IPS-18a (cell line): Measurements from ENCODE around the gene ARSI.

Experiments used
- H3K27ac ChIP-seq: one replicate; pipeline ENCODE4 v1.5.1; 2013; ENCODE audit warnings: low read length
- H3K27me3 ChIP-seq: one replicate; pipeline ENCODE4 v1.6.1; 2013; ENCODE audit warnings: mild to moderate bottlenecking, low read length; ENCODE audit not compliant: control insufficient read depth, insufficient read depth
- H3K36me3 ChIP-seq: one replicate; pipeline ENCODE4 v1.6.1; 2013; ENCODE audit warnings: low read depth, low read length; ENCODE audit not compliant: control insufficient read depth
- H3K4me1 ChIP-seq: one replicate; pipeline ENCODE4 v1.6.1; 2013; ENCODE audit warnings: low read depth, low read length; ENCODE audit not compliant: control insufficient read depth
- H3K4me3 ChIP-seq: one replicate; pipeline ENCODE4 v1.5.1; 2013; ENCODE audit warnings: low read length
- H3K9ac ChIP-seq: one replicate; pipeline ENCODE4 v1.6.1; 2013; ENCODE audit warnings: mild to moderate bottlenecking, low read length, moderate library complexity
- H3K9me3 ChIP-seq: one replicate; pipeline ENCODE4 v1.6.1; 2013; ENCODE audit warnings: low read depth, low read length; ENCODE audit not compliant: control insufficient read depth

Gene ARSI

DNA sequence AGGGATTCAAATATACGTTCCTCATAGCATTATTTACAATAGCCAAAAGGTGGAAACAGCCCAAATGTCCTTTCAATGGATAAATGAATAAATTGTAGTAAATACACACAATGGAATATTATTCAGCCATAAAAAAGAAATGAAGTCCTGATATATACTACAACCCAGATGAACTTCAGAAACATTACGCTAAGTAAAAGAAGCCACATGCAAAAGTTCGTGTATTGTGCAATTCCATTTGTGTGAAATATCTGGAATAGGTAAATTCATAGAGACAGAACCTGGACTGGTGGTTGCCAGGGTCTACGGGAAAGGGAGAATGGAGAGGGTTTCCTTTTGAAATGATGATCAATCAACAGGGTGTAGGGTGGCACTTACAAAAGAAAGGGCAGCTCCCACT, 12.5 kb upstream of the ARSI start:
- Histone ChIP-seq H3K27me3 (no peaks in the 10 kb centered on the region), H3K36me3 (no peaks in the 10 kb centered on the region), H3K4me1 (no peaks in the 10 kb centered on the region), H3K9ac (no peak overlapping the region), H3K9me3 (no peaks in the 10 kb centered on the region), H3K27ac (no peak overlapping the region), H3K4me3 (no peak overlapping the region)

DNA sequence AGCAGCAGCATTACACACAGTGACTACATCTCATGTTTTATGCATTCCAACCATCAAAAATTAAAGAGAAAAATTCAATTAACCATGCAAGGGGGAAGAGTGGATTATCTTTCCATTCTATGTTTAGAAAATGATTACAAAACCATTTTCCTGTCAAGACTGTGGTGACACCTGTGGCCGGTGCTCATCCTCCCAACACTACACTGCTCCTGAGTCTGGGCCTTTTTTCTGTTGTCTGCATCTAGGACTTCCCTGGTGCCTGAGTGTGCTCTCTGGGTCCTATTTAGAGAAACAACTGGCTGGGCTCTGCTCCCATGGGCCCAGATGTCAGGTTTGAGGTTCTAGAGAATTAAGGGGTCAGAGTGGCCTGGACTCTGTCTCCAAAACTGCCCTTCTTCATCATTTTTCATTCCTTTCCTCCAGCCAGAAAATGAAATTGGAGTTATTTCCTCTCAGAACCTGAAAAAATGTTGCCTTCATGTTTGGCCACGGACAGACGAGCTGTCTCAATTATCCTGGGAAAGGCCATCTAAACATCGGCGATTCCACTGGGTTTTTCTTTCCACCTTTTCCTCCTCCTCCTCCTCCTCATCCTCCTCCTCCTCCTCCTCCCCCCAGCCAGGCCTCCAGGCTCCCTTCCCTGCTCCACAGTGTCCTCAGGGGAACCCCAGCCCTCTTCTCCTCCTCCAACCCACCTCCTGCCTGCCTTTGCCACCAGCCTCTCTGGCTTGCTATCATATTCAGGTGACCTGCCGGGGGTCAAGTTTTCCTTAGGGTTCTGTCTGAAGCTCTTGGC, 11.4 kb upstream of the ARSI start:
- Histone ChIP-seq H3K9me3 (no peaks in the 10 kb centered on the region), H3K27me3 (no peaks in the 10 kb centered on the region), H3K4me3 (no peak overlapping the region), H3K9ac (no peak overlapping the region), H3K27ac (no peak overlapping the region), H3K4me1 (no peaks in the 10 kb centered on the region), H3K36me3 (no peaks in the 10 kb centered on the region)

DNA sequence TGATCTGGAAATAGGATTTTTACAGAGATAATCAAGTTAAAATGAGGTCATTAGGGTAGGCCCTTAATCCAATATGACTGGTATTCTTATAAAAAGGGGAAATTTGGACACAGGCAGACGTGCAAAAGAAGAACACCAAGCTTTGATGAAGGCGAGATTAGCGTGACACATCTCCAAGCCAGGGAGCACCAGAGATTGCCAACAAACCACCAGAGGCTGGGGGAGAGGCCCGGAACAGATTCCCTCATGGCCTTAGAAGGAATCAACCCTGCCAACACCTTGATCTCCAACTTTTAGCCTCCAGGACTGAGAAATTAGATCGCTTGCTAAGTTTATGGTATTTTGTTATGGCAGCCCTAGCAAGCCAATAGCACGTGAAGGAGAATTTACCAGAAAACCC, 10.8 kb upstream of the ARSI start:
- Histone ChIP-seq H3K9me3 (no peaks in the 10 kb centered on the region), H3K36me3 (no peaks in the 10 kb centered on the region), H3K9ac (no peak overlapping the region), H3K4me1 (no peaks in the 10 kb centered on the region), H3K4me3 (no peak overlapping the region), H3K27me3 (no peaks in the 10 kb centered on the region), H3K27ac (no peak overlapping the region)

DNA sequence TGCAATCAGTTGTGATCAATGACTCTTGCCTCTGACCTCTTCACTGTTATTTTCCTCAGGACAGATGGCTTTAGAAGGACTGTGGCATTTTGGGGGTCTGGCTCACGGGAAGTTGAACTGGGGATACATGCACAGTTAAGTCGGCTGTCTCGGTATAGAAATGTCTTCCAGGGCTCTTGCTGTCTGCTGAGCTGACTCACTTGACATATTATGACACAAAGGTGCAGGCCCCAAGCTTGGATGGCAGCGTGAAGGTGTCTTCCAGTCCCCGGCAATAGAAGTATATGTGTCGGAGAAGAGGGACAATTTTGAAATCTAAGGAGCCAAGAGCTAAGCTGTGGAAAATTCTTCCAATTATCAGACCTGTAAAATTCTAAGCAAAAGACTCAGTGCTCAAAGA, 9.8 kb upstream of the ARSI start:
- no peaks in the 10 kb centered on the region for H3K36me3 ChIP-seq
- no peak overlapping the region for H3K27ac ChIP-seq
- H3K4me1 ChIP-seq: no peaks in the 10 kb centered on the region
- H3K27me3 ChIP-seq: no peaks in the 10 kb centered on the region
- no peak overlapping the region for H3K9ac ChIP-seq
- H3K4me3 ChIP-seq: no peak overlapping the region
- H3K9me3 ChIP-seq: no peaks in the 10 kb centered on the region

DNA sequence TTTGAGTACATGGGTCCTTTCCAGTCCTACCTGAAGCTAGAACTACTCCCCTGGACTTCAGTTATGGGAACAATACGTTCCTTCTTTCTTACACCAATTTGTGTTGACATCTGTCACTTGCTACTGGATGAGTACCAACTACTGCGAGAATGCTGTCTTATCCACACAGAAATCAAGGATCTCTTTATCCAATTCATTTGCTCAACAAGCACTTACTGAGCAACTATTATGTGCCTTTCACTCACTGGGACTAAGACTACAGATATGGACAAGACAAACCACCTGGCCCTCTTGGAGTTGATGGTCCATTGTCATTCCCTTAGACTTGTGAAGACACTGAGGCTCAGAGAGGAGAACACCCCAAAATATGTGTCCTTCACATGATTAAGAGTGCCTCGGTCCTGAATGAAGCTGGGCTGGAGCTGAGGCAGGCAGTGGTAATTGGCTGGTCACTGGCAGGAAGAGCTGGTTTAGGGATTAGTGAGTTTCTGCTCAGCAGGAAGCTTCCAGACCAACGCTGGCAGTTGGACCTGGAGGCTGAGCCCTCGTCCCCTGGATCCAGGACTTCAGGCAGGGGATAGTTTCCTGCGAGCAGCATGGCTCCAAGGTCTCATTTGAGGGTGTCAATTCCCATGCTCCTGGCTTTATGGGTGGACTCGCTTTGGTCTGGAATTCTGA, 8.4 kb upstream of the ARSI start:
- Histone ChIP-seq H3K9ac (no peak overlapping the region), H3K27ac (no peak overlapping the region), H3K4me3 (no peak overlapping the region), H3K4me1 (no peaks in the 10 kb centered on the region), H3K27me3 (no peaks in the 10 kb centered on the region), H3K9me3 (no peaks in the 10 kb centered on the region), H3K36me3 (no peaks in the 10 kb centered on the region)

DNA sequence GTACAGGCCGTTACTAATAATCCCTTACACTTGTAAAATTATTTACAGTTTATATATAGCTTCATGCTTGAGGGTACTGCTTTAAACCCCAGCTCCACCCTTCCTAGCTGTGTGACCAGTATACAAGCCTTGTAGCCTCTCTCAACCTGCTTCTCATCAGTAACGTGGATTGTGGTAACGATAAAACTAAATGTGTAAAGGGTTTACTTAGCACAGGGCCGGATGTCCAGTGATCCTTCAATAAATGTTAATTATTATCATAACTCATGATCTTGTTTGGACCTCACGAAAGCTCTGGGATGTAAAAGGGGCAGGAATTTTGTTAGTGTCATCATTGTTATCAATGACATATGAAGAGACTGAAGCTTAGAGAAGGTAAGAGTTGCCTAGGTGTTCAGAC, 7.5 kb upstream of the ARSI start:
- no peaks in the 10 kb centered on the region for H3K4me1 ChIP-seq
- H3K27ac ChIP-seq: no peak overlapping the region
- H3K4me3 ChIP-seq: no peak overlapping the region
- no peaks in the 10 kb centered on the region for H3K36me3 ChIP-seq
- H3K9ac ChIP-seq: no peak overlapping the region
- no peaks in the 10 kb centered on the region for H3K27me3 ChIP-seq
- H3K9me3 ChIP-seq: no peaks in the 10 kb centered on the region

DNA sequence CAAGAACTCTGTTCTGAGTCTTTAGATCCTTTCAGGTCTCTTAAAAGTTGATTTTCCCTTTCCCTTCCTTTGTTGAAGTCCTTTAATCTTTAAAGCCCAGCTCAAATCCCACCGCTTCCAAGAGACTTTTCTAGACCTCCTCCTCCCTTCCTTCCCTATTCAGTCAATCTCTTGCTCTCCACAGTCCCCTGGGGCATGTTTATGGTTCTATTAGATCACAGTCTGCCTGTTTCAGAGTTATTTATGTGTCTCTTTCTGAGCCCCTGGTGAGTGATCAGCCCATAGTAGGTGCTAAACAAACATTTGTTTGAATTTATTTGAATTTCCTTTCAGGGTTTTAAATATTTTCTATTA, 7.2 kb upstream of the ARSI start:
- Histone ChIP-seq H3K27ac (no peak overlapping the region), H3K9me3 (no peaks in the 10 kb centered on the region), H3K4me3 (no peak overlapping the region), H3K4me1 (no peaks in the 10 kb centered on the region), H3K36me3 (no peaks in the 10 kb centered on the region), H3K27me3 (no peaks in the 10 kb centered on the region), H3K9ac (no peak overlapping the region)

DNA sequence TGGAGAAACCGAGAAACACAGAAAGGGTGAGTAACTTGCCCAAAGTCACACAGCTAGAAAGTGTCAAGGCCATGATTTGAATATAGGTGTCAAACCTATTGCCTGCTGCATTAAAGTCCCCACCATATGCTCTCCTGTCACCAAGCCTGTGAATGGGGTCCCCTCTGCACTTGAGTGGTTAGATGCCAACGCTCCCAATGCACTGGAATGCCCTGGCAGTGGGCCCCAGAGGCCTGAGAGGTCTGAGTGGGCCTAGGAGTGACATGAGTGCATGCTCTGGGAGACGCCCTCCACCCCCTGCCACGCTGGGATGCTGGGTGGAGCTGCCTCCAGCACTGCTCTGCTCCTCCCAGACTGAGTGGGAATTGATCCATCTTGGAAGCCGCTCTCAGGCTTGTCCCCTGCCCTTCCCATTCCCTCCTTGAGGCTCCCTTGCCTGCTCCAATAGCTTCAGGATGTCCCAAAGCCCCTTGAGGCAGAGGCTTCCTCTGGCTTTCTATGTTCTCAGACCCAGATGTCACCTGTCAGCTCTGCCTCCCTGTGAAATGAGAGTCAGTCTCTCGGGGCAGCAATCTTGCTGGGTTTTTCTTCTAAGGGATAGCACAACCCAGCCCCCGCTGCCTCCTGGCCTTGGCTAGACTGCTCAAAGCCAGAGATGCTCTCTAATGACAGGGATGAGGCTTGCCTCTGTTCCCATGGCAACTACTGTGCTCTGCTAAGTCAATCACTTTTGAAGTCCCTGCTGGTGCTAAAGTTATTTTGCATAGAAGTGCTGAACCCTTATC, 6.6 kb upstream of the ARSI start:
- Histone ChIP-seq H3K4me1 (peaks cover 2% of the 10 kb centered on the region), H3K36me3 (no peaks in the 10 kb centered on the region), H3K27ac (no peak overlapping the region), H3K9me3 (no peaks in the 10 kb centered on the region), H3K4me3 (no peak overlapping the region), H3K9ac (no peak overlapping the region), H3K27me3 (no peaks in the 10 kb centered on the region)

DNA sequence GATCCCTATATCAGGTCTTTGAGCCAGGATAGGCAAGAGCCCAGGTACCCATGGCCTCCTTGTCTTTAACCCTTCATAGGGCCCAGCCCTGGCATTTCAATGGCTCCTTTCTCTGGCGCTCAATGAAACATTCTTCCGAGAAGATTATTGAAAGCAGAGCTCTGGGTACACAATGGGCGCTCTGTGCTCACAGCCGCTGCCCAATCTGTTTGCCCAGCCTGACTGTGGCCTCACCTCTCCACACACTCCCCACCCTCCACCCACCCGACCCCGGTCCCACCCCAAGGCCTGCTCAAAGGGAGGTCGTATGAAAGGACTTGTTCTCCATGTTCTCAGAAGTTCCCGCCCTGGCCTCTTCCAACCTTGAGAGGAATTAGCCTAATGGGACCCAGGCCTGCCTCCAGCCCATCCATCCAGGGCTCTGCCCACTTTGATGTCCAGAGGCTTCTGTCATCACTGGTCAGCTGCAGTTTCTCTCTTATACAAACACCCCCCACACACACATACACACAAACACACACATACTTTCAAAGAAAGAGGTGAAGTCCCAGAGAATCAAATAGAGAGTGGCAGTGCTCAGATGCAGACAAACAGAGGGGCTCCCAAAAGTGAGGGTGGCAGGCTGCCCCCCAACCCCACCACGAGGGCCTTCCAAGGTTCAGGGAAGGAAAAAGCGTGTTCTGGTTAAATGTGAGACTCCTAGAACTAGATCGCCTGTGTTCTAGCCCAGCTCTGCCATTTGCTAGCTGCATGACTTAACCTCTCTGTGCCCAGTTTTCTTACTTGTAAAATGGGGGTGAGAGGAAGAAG, 5.1 kb upstream of the ARSI start:
- Histone ChIP-seq H3K9me3 (no peaks in the 10 kb centered on the region), H3K9ac (no peak overlapping the region), H3K36me3 (no peaks in the 10 kb centered on the region), H3K4me1 (peaks cover 14% of the 10 kb centered on the region), H3K4me3 (no peak overlapping the region), H3K27ac (no peak overlapping the region), H3K27me3 (no peaks in the 10 kb centered on the region)

DNA sequence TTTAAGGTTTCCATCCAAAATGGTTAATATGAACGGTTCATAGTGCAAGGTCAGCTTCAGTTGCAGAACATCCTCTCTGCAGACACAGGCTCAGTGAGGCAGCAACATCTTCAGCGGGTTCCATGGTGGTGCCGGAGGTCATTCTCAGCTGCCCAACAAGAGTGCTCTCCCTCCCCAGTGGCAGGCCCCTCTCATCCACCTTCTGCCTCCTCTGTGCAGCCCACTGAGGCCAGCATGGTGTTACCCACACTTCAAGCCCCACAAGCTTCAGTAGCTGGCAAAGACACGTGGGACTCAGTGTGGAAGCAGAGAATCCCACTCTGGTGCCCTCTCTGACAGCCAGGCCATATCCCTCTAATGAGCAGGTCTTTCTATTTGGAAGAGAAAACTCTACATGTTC, 4.1 kb upstream of the ARSI start:
- H3K9me3 ChIP-seq: no peaks in the 10 kb centered on the region
- no peak overlapping the region for H3K27ac ChIP-seq
- H3K4me3 ChIP-seq: no peak overlapping the region
- H3K9ac ChIP-seq: no peak overlapping the region
- no peaks in the 10 kb centered on the region for H3K36me3 ChIP-seq
- peaks cover 8% of the 10 kb centered on the region for H3K27me3 ChIP-seq
- peaks cover 14% of the 10 kb centered on the region for H3K4me1 ChIP-seq

DNA sequence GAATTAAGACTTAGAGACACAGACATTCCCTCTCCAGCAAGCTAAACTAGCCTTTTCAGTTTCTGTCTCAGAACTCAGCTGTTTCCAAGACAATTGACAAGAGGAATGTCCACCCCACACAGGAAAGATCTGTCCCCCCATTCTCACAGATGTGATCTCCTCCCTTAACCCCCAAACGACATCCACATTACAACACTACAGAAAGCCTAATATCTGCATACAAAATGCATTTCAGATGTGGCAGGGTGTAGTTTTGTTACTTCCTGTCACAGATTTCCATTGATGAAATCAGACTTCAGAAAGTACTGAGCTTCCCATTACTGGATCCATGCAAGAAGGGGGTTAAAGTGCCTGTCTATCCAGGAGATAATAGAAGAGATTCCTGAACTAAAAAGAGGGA, 2.9 kb upstream of the ARSI start:
- H3K9ac ChIP-seq: no peak overlapping the region
- H3K27me3 ChIP-seq: peaks cover 19% of the 10 kb centered on the region
- H3K4me1 ChIP-seq: peaks cover 14% of the 10 kb centered on the region
- no peaks in the 10 kb centered on the region for H3K9me3 ChIP-seq
- no peaks in the 10 kb centered on the region for H3K36me3 ChIP-seq
- H3K27ac ChIP-seq: no peak overlapping the region
- no peak overlapping the region for H3K4me3 ChIP-seq
